ENCODE measurements around the gene PNMT. TPM values are rescaled to one million over a fixed set of nuclear protein-coding genes. Genes with fewer than 3 reads are reported as not detected.

The PNMT gene
- total and polyA plus RNA-seq, 2 of the 13 experiments (the other 11 are each of a cell fraction or from before 2014, with no cell fraction given) = 0.25 TPM; not detected in 1

- TF ChIP-seq, protein P1, sequence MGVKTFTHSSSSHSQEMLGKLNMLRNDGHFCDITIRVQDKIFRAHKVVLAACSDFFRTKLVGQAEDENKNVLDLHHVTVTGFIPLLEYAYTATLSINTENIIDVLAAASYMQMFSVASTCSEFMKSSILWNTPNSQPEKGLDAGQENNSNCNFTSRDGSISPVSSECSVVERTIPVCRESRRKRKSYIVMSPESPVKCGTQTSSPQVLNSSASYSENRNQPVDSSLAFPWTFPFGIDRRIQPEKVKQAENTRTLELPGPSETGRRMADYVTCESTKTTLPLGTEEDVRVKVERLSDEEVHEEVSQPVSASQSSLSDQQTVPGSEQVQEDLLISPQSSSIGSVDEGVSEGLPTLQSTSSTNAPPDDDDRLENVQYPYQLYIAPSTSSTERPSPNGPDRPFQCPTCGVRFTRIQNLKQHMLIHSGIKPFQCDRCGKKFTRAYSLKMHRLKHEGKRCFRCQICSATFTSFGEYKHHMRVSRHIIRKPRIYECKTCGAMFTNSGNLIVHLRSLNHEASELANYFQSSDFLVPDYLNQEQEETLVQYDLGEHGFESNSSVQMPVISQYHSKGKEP (CRISPR knock-in tag; IDR thresholded peaks at IDR 0.05) = no peak
- TF ChIP-seq CEBPG (CRISPR knock-in tag; IDR thresholded peaks at IDR 0.05) (peak; percentile 62), ZSCAN20 (CRISPR knock-in tag; IDR thresholded peaks at IDR 0.05; ENCODE audit: borderline replicate concordance) (no peak), ZNF251 (CRISPR knock-in tag; IDR thresholded peaks at IDR 0.05) (no peak), ZNF136 (CRISPR knock-in tag; IDR thresholded peaks at IDR 0.05; ENCODE audit: low read depth) (peak; percentile 69; the same call in 1 of the 2 replicates), SATB2 (CRISPR knock-in tag; IDR thresholded peaks at IDR 0.05) (no peak), ZNF550 (CRISPR knock-in tag; IDR thresholded peaks at IDR 0.05; ENCODE audit: borderline replicate concordance) (peak; percentile 59; the same call in 1 of the 2 replicates), POLR2AphosphoS2 (IDR thresholded peaks at IDR 0.05; ENCODE audit: low read depth, low read length) (no peak), CEBPB (IDR thresholded peaks at IDR 0.05; ENCODE audit: borderline replicate concordance, low read depth, low read length) (no peak), SETDB1 (CRISPR knock-in tag; IDR thresholded peaks at IDR 0.05; ENCODE audit: borderline replicate concordance) (no peak), ZHX1 (CRISPR knock-in tag; IDR thresholded peaks at IDR 0.05; ENCODE audit: low read depth) (no peak), ZSCAN31 (CRISPR knock-in tag; IDR thresholded peaks at IDR 0.05; ENCODE audit: low read depth) (peak; percentile 92), AHR (CRISPR knock-in tag; IDR thresholded peaks at IDR 0.05) (peak; percentile 76; the same call in 1 of the 2 replicates), ZNF577 (CRISPR knock-in tag; IDR thresholded peaks at IDR 0.05; ENCODE audit: borderline replicate concordance, low read depth) (no peak), PBX3 (CRISPR knock-in tag; IDR thresholded peaks at IDR 0.05; ENCODE audit: borderline replicate concordance) (no peak), ZNF672 (CRISPR knock-in tag; IDR thresholded peaks at IDR 0.05) (no peak), ARID2 (CRISPR knock-in tag; IDR thresholded peaks at IDR 0.05; ENCODE audit: borderline replicate concordance) (no peak), TCF7L2 (IDR thresholded peaks at IDR 0.05; ENCODE audit: low read depth, low read length) (no peak)
- TF ChIP-seq, protein P2, sequence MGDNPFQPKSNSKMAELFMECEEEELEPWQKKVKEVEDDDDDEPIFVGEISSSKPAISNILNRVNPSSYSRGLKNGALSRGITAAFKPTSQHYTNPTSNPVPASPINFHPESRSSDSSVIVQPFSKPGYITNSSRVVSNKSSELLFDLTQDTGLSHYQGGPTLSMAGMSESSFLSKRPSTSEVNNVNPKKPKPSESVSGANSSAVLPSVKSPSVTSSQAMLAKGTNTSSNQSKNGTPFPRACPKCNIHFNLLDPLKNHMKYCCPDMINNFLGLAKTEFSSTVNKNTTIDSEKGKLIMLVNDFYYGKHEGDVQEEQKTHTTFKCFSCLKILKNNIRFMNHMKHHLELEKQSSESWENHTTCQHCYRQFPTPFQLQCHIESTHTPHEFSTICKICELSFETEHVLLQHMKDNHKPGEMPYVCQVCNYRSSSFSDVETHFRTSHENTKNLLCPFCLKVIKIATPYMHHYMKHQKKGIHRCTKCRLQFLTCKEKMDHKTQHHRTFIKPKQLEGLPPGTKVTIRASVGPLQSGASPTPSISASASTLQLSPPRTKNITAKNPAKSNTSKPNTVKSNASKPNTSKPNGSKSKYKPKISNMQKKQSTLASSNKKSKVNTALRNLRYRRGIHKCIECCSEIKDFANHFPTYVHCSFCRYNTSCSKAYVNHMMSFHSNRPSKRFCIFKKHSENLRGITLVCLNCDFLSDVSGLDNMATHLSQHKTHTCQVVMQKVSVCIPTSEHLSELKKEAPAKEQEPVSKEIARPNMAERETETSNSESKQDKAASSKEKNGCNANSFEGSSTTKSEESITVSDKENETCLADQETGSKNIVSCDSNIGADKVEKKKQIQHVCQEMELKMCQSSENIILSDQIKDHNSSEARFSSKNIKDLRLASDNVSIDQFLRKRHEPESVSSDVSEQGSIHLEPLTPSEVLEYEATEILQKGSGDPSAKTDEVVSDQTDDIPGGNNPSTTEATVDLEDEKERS (CRISPR knock-in tag; IDR thresholded peaks at IDR 0.05) = peak; percentile 88
Observed at GRCh38 chr17:39667945-39668924, at the start of gene PNMT (continued).
